Right lobe of liver (tissue), 4 donors: ENCODE results near the gene EPHB1.

Source experiments
- CTCF ChIP-seq, 4 donors: fragments of 200-600 bp in 3 of 4; fragments of 450-650 bp in 1 of 4; IDR thresholded peaks; one replicate each; pipeline versions ENCODE4 v1.5.1 to v1.8.0; 2016 to 2022; ENCODE audit warnings: antibody characterized with exemption in 4 of 4, mild to moderate bottlenecking in 2 of 4
- POLR2A ChIP-seq: fragments of 450-650 bp; IDR thresholded peaks from one replicate; pipeline ENCODE4 v1.6.1; 2017; ENCODE audit warnings: antibody characterized with exemption, mild to moderate bottlenecking
- donor health status: DM: no; HTN: no; CAD: no.
- donor health status: DM: no; HTN: no; CAD: no.
- donor health status: DM: no; HTN: yes; CAD: no.

- TF ChIP-seq CTCF (IDR thresholded peaks at IDR 0.05): no peak
- TF ChIP-seq POLR2A: no peak
These were observed 86.2 kb downstream of the EPHB1 start for GRCh38 chr3:134881305-134881704.
